Measurements from ENCODE around the gene MVD.

Gene MVD

DNA sequence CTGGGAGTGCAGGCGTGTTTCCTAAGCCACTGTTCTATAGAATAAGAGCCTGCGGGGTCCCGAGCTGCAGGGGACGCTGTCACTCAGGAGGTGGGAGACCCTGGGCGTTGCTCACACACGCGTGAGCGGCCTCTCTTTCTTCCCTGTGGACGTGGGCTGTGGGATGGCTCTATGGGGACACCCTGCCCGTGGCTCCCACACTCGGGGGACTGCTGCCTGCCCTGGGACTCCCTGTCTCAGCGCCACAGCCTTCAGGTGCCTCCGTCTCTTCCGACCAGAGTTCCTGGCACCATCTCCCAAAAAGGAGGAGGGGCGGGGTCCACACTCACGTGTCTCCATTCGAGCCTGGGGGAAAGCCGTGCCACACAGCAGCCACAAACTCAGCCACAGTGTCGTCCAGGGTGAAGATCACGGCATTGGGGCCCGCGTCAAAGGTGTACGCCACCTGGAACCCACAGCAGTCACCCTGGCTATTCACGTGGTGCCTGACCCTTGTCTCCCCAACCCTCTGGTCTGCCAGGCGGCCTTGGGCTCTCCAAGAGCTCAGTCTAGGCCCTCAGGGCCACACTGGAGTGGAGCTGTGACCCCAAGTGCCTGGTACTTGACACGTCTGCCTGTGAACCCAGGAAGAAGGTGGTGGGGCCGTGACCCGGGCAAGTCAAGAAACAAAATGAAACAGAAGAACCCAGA is 8.4 kb downstream of the MVD start:
- DNase-seq = no peak

DNA sequence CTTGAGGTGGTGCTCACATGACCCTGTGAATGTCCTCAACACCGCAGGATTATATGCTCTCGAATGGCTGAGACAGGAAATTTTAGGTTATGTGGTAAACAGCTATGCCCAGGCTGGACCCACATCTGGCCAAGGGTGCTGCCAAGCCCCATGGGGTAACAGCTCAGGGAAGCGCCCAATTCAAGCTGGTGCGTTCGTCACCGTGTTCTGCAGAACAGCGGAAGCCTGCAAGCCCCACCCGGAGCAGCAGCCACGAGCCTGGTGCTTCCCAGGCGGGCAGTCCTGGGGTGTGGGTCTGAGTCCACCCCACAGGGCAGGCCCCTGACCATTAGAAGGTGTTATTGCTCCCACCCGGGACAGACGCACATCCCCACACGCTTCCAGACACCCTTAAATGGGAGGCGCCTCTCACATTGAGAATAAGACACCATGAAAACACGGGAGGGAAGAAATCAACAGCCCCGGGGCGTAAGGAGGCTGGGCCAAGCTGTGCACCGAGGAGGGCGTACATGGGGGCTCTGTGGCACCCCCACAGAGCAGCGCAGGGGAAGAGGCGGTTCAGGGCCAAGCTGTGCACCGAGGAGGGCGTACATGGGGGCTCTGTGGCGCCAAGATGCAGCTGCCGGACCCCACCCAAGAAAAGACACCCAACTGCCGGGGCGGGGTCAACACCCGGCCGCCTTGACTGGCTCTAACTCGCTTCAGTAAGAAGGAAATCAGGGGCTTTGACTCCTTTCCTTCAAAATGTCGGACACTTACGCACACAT is 9.1 kb downstream of the MVD start:
- DNase-seq = no peak

DNA sequence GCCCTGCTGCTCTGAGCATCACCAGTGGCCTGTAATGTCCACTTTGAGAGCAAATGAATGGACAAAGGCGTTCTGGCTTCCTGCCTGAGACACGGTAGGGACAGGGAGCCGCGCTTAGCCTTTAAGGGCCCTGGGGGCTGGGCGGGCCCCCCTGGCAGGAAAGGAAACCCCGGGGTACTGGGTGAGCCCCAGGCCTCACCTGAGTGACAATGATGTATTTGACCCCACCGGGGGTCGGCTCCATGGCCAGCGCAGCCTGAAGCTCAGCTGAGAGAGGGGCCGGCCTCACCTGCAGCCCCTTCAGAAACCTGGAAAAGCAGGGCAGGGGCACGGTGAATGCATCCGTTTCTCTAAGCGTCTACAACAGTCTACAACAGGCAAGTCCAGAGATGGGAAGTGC is 9.8 kb downstream of the MVD start:
- no peak for DNase-seq

DNA sequence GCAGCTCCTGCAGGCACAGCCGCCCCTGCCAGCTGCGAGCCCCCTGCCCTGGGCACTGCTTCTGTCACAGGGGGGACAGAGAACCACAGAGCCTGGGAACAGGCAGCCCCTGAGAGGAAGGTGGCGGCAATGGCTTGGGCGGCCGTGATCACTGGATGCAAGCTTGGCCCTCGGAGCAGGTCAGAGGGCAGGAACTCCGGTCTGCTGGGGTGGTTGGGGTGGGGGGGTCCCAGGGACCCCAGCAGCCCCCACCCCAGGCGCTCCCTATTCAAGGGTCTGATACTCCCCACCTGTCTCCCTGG is 10.2 kb downstream of the MVD start:
- no peak for DNase-seq

DNA sequence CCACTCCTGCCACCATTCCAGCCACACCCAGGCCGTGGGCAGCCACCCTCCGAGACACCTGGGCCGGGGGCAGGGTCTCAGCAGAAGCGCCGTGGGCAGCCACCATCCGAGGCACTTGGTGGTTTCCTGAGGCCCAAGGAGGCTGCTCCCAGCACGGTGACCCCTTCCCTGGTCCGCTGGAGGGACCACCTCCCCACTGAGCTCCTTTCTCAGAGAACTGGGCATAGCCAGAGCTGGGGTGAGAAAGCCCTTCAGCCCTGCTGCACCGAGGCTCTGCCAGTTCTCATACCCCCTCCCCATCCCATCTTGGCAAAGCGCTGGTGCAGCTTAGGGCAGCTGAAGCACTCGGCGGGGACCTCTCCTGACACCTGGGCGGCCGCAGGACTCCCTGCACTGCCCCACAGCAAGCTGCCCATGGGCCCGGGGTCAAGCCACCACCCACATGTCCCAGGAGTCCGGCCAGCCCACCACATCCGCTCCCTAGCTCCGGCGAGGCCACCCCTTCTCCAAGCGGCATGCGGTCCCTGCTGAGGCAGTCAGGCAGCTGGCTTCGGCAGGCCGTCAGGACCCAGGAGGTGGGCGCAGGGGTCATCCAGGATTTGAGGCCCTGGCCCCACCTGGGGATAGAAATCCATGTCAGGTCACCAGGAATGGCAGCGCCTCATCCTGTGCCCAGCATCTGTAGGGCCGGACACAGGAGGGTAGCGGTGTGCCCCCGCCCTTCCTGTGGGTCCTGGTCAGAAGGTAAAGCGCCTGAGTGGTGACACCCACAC is 10.7 kb downstream of the MVD start:
- DNase-seq = no peak

DNA sequence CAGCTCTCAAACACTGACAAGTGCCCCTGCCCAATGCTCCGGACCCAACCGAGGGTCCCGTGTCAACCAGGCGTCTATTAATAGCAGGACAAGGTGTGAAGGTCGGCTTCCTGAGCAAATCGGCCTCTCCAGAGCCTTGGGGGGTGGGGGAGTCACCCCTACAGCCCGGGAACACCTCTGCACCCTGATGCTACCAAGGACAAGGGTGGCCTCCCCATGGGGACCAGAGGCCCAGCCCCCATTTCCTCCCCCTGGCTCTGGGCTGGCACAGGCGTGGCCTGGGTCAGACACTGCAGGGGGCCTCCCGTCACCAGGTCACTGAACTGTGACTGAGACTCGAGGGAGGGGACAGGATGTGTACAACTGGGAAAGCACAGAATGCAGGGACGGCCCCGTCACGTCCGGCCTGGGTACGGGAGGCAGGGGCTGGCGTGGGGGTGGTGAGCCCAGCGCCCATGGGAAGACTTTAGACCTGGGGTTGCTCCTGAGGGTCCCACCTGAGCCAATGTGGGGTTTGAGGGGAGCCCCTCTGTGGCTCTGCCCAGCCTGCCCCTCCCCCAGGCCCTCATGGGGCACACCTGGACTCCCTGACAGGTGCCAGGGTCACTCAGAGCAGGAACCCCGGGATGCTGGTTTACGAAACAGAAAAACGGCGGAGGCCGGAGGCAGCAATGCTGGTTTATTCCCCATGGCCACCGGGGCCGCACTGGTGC is 11.5 kb downstream of the MVD start:
- no peak for DNase-seq

DNA sequence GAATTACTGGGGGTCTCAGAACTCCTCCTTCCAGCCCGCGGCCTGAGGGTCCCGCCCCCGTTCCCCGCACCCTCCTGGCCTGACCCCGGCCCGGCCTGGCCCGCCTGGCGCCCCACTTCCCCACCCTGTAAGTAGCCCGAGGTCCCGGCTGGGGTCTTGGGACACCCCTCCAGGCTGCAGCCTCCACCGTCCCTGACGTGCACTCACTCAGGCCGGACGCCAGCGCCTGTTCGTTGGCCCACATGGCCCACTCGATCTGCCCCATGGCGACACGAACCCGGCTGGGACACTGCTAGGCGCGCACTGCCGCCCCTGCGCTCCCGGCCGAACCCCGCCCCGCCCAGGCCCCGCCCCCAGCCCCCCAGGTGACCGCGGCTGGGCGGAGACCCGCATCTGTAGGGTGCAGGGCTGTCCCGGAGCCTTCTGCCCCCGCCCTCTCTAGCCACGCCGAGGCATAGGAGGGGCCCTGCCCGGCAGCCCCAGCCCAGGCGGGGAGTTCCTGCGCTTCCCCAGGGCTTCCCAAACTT is 12.1 kb downstream of the MVD start, which contains the start of gene CYBA:
Gene CYBA (minus strand): TSS at position 305 of the 527 bp plus-strand sequence. CDS start 40 bp downstream, at position 265.
- DNase-seq = no peak

DNA sequence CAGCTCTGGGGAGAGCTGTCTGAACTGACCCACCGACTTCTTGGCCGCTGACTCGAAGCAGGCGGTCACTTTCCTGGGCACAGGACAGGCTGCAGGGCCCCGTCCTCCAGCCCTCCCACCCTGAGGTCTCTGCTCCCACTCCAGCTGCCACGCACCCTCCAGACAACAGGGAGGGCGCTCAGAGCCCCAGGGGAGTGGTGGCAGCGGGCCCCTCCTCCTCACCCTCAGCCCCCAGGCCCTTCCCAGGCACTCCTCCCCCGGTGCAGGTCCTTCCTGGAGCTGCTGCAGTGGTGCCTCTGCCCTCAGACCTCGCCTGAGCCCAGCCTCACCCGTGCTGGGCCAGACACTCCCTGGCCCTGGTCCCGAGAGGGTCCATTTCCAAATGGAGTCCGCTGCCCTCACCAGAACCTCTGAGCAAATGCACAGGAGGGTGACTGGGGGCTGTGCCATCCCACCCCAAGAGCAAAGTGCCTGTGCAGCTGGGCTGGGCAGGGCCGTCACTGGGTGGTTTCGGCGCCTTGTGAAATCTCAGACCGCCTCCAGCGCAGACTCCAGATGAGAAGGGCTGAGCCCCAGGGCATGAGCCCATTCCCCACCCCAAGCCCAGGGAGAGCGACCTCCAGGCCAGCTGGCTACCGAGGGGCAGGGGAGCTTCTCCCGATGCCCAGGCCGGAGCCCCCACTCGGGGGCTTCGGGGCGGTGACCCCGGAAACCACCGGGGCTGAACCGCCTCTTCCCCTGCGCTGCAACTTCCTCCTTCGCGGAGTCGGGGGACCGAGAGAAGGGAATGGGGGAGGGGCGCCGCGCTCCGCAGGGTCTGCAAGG is 12.8 kb downstream of the MVD start:
- no peak for DNase-seq

DNA sequence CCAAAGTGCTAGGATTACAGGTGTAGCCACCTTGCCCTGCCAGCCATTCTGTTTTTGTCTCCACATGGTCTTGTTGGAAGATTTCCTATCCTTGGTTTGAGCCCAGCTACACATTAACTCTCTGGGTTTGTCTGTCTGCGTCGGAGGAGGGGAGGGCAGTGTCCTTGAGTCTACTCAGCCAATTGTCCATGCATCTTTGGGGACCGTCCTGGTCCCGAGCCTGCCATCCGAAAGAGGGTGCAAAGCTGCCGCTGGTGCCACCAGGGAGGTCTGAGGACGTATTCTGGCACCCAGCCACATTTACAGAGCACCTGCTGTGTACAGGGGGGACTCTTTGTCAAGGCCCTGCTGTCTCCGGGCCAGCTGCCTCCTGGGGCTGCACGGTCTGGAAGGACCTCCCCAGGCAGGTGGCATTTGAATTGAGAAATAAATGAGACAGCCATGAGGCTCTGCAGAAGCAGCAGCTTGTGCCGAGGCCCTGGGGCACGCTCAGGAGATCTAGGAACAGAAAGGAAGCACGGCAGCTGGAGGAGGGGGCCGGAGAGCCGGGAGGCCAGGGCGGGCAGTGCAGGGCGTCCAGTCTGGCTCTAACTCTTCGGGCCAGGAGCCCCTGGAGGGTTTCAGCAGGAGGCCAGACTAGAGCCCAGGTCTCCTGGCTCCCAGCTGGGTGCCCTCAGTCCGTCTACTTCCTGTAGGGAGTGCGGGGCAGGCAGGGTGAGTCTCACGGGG is 13.5 kb downstream of the MVD start:
- no peak for DNase-seq

DNA sequence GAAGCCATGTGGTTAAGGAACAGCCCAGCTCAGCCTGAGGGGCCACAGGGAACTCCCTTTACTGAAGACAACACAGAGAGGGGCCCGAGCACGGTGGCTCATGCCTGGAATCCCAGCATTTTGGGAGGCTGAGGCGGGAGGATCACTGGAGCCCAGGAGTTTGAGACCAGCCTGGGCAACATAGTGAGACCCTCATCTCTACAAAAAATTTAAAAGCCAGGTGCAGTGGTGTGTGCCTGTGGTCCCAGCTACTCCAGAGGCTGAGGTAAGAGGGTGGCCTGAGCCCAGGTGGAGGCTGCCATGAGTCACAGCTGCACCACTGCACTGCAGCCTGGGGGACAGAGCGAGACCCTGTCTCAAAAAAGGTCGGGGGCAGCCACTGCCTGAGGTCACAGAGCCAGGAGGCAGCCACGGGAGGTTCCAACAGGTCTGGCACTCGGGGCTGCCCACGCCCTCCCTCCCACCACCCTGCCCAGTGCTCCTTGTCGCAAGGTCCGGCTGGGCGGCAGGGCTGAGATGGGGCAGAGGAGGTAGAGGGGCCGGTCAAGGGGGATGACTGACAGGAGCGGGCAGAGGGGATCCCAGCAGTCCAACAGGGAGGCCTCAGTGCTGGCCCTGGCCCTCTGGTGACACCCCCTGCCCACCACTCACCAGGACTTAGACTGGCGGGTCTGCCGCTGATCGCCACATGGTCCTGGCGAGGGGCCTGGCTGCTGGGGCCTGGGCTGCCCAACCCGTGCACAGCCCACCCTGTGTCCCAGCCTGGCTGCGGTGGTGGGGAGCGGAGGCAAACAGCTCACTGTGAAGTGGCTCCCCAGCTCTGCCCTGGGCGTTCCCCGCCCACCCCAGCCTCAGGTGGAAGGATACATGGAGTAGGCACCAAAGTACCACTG is 15.5 kb downstream of the MVD start:
- no peak for DNase-seq

DNA sequence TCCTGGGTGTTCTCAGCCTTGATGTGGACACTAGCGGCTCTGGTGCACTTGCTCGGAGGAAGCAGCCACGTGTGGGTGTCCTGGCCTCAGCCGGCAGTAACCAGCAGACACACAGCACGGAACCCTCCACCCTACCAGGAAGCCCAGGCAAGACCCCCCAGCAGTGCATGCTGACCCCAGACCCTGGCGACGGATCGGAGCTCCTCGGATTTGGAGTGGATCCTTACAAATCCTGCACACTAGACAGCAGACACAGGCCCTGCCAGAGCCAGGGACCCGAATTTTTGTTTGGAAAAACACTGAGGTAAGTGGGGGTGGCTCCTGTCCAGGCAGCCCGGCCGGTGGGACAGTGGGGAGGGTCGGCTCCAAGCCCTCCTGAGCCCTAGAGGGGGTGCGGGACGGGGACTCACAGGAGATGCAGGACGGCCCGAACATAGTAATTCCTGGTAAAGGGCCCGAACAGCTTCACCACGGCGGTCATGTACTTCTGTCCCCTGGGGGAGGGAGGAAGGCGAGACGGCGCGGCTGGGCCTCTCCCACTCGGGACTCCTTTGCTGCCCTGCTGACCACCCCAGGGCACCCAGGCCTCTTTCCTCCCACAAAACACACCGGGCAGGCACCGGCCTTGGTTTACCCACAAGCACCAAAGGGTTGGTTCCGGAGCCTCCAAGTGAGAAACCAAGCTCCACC is 16.4 kb downstream of the MVD start:
- DNase-seq = no peak

DNA sequence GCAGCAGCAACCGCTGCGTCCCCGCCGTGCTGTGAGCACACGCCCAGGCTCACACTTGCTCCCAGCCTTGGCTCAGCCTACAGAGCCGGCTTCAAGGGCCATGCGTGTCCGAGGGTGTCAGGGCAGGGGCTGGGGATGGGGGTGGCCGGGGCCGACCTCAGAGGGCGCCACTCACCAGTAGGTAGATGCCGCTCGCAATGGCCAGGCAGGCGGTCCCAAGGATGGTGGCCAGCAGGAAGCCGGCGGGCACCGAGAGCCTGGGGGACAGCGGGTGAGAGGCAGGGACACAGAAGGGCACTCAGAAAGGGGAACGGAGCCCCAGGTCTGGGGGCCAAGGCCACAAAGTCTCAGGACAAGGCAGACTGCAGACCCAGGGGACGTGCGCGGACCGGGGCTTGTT is 16.9 kb downstream of the MVD start:
- DNase-seq = no peak

DNA sequence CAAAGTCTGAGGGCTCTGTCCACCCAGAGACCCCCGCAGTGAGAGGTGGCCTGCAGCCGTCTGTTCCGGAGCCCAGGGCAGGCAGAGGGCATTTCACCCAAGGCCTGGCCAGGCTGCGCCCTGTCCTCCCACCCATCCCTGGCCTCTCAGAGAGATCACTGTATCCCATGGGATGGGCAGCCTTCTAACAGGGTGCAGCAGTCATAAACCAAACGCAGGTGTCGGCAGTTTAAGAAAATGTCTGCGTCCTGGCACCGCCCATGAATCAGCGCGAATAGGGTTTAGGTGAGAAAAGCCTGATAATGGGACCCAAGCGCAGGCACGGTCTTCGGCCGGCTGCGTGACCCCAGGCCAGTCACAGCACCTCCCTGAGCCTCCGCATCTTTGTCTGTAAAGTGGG is 17.4 kb downstream of the MVD start:
- DNase-seq = no peak

DNA sequence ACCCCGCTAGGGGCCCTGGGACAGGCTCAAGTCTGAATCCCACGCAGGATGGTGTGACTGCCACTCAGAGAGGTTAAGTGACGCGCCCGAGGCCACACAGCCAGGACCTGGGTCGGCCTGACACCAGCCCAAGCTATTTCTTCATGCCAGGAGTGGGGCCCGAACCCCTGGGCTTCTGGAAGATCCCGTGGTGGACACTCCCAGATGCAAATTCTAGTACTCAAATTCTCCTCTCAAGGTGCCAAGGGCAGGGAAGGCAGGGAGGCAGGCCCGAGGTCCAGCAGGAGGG is 19.3 kb downstream of the MVD start:
- no peak for DNase-seq

DNA sequence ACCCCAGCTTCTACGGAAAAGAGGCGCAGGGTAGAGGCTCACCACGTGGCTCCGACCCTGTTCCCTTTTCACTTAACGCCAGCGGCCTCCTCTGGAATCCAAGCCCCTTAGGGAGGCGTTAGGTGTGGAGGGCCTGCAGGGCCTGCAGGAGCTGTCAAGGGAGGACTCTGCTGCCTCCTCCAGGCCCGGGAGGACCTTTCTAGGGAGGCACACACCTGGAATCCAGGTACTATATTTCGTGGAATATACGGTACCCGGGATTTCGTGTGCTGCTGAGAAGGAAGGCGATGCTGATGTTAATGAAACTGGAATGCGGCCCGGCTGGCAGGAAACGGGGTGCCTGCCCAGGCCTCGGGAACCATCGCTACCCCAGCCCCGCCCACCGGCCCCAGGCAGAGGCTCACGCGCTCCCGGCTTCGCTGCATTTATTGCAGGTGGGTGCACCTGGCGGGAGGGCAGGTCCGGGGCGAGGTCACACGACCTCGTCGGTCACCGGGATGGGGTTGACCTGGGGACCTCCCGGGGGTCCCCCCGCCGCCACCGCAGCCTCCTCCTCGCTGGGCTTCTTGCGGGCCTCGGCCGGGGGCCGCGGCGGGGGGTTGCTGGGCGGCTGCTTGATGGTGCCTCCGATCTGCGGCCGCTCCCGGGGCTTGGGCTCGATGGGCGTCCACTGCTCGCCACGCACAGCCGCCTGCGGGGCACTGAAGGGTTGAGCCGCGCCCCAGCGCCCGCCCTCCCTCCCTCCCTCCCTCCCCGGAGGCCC is 19.8 kb downstream of the MVD start:
- no peak for DNase-seq

DNA sequence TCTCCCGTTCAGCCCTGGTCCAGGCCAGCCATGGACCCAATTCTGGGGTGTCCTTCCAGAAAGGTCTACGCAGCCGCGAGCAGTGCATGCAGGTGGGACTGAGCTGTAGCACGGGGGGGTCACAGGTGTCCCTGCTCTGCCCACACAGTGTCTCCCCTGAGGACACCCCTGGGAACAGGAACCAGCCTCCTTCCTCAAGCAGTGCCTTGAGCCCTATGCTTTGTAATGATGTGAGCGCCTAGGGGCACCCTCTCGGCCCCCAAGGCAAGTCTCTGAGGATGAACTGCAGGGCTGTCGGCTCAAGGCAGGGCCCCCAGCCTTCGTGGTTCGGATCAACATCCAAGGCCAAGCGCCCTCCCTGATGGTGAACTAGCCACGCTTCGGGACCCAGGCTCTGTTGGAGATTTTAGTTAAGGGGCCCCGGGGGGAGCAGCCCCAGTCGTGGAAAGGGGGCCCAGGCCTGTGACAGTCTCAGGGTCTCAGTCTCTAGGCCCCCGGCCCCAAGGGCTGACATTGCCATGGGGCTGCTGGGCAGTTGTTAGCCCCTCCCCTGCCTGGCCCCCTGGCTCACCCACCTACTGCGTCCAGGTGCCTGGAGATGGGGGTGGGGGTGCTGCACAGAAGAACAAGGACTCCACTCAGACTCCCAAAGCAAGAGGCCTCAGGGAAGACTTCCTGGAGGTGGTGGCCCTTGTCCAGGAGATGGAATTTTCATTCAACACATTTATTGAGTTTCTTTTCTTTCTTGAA is 22.2 kb downstream of the MVD start:
- no peak for DNase-seq

DNA sequence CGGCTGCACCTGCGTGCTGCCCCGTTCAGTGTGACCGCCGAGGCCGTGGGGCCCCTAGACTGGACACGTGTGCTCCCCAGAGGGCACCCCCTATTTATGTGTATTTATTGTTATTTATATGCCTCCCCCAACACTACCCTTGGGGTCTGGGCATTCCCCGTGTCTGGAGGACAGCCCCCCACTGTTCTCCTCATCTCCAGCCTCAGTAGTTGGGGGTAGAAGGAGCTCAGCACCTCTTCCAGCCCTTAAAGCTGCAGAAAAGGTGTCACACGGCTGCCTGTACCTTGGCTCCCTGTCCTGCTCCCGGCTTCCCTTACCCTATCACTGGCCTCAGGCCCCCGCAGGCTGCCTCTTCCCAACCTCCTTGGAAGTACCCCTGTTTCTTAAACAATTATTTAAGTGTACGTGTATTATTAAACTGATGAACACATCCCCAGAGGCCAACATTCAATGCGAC is 22.8 kb downstream of the MVD start:
- no peak for DNase-seq
